GM13976 (cell line): ENCODE data around the gene COQ8B.
"Not testable (repeated sequence)": the region's sequence is repeated elsewhere in the genome, so short reads cannot be mapped to it uniquely, and the experiment has no call there.

Source experiments
- DNase-seq: peaks from one replicate; pipeline ENCODE4 v3.0.0; 2012; ENCODE audit warnings: low spot score
- CTCF ChIP-seq: IDR thresholded peaks from 2 replicates; pipeline ENCODE4 v1.5.1; 2012; ENCODE audit warnings: borderline replicate concordance, mild to moderate bottlenecking; ENCODE audit not compliant: insufficient read depth; ENCODE audit errors: extremely low read depth, missing control alignments, control extremely low read depth
- in situ Hi-C: fragments of 300-500 bp; cut with MboI; formaldehyde crosslinking; loops from one replicate; pipeline ENCODE4 v1.12.0; 2022; ENCODE audit warnings: low sequenced_read_pairs, mixed read lengths, inconsistent platforms; ENCODE audit not compliant: unreplicated experiment

COQ8B gene

DNA sequence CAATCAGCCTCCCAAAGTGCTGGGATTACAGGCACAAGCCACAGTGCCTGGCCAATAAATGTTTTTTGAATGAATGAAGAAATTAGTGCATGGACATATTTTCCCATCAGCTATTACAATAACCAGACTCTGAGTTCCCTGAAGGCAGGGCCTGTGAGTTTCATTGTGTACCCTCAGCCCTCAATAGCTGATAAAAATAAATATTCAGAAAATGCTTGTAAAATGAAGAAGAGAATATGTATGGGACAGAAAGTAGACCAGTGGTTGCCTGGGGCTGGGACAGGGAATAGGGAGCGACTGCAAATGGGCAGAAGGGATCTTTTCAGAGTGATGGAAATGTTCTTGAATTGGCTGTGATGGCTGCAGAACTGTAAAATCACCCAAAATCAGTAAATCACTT is 55.1 kb downstream of the COQ8B start:
- in situ Hi-C loops, result loop anchor here (25.0 kb wide), 1 partner anchor 501 kb away; no protein-coding TSS in a partner anchor
- no peak for DNase-seq
- no peak for TF ChIP-seq CTCF

- no peak for DNase-seq
- TF ChIP-seq CTCF, result no peak
- in situ Hi-C loops, result loop anchor here (10.0 to 25.0 kb wide), 2 partner anchors 155 to 503 kb away; no protein-coding TSS in a partner anchor
Observed at GRCh38 chr19:40659566-40659965, 57.1 kb downstream of the COQ8B start.

DNA sequence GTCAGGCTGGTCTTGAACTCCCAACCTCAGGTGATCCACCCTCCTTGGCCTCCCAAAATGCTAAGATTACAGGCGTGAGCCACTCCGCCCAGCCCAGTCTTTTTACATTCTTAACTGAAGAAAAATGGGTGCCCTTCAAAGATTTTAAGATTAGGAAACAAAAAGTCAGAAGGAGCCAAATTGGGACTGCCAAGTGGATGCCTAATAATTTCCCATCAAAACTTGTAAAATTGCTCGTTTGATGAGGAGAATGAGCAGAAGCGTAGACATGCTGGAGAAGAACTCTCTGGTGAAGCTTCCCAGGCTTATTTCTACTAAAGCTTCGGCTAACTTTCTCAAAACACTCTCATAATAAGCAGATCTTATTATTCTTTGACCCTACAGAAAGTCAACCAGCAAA is 57.6 kb downstream of the COQ8B start:
- no peak for DNase-seq
- in situ Hi-C loops, result loop anchor here (10.0 to 25.0 kb wide), 2 partner anchors 156 to 503 kb away; no protein-coding TSS in a partner anchor
- TF ChIP-seq CTCF, result no peak

- no peak for DNase-seq
- TF ChIP-seq CTCF, result no peak
- in situ Hi-C loops, result loop anchor here (10.0 to 25.0 kb wide), 2 partner anchors 157 to 504 kb away; no protein-coding TSS in a partner anchor
Observed at GRCh38 chr19:40658031-40658430, 58.7 kb downstream of the COQ8B start.

- in situ Hi-C loops, result loop anchor here (10.0 to 25.0 kb wide), 2 partner anchors 159 to 507 kb away; no protein-coding TSS in a partner anchor
- not testable (repeated sequence) for DNase-seq
Observed at GRCh38 chr19:40655684-40656083, 61.0 kb downstream of the COQ8B start.

GRCh38 chr19:40652303-40652702 is 64.4 kb downstream of the COQ8B start:
- in situ Hi-C loops, result loop anchor here (10.0 to 25.0 kb wide), 2 partner anchors 162 to 510 kb away; no protein-coding TSS in a partner anchor
- DNase-seq, result not testable (repeated sequence)

GRCh38 chr19:40650749-40651305 is 65.9 kb downstream of the COQ8B start:
- TF ChIP-seq CTCF, result no peak
- in situ Hi-C loops, result loop anchor here (10.0 to 25.0 kb wide), 2 partner anchors 164 to 511 kb away; no protein-coding TSS in a partner anchor
- DNase-seq, result no peak

GRCh38 chr19:40649903-40650675 is 66.6 kb downstream of the COQ8B start:
- in situ Hi-C loops, result loop anchor here (10.0 to 25.0 kb wide), 2 partner anchors 165 to 512 kb away; no protein-coding TSS in a partner anchor
- DNase-seq, result not testable (repeated sequence)
